Measurements from ENCODE around the gene NOXA1. TPM values are rescaled to one million over a fixed set of nuclear protein-coding genes. Genes with fewer than 3 reads are reported as not detected.
"Not testable (repeated sequence)": the region's sequence is repeated elsewhere in the genome, so short reads cannot be mapped to it uniquely, and the experiment has no call there.

The NOXA1 gene
- total RNA-seq, 2 donors from 2014 or later: 0.94 to 3.4 TPM

DNA sequence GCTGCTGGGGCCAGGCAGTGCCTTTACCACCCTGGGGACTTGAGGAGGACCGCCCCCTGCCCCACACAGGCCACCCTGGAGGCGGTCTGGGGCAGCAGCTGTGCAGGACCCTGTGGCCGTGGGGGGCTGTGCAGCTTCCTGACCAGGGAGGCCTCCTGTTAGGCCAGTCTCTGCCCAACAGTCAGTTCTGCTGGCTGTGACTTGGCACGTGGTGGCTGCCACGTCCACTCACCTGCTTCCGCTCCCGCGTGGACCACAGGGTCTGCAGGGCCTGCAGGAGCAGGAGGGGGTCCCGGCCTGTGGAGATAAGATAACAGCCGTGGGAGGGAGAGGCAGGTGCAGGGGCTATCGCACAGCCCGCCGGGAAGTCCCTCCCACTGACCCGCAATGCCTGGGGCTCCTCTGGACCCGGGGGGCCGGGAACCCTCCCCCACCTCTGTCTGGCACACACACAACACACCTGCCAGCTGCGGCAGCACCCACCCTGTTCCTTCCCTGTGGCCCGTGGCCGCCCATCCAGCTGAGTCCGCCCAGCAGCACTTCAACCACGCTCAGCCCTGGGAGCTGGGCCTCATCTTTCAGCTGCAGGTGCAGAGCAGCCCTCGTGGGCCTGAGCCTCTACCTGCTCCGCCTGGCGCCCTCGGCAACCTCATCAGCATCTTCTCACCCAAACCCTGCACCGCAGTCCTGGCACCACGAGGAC, 40.0 kb upstream of the NOXA1 start:
- H3K27ac ChIP-seq: no peak overlapping the region
- TF ChIP-seq, protein P1, sequence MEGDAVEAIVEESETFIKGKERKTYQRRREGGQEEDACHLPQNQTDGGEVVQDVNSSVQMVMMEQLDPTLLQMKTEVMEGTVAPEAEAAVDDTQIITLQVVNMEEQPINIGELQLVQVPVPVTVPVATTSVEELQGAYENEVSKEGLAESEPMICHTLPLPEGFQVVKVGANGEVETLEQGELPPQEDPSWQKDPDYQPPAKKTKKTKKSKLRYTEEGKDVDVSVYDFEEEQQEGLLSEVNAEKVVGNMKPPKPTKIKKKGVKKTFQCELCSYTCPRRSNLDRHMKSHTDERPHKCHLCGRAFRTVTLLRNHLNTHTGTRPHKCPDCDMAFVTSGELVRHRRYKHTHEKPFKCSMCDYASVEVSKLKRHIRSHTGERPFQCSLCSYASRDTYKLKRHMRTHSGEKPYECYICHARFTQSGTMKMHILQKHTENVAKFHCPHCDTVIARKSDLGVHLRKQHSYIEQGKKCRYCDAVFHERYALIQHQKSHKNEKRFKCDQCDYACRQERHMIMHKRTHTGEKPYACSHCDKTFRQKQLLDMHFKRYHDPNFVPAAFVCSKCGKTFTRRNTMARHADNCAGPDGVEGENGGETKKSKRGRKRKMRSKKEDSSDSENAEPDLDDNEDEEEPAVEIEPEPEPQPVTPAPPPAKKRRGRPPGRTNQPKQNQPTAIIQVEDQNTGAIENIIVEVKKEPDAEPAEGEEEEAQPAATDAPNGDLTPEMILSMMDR (IDR thresholded peaks at IDR 0.05): no peak
- no peak for DNase-seq (ENCODE audit: low spot score)
- no peak overlapping the region for H3K4me3 ChIP-seq
- no peaks in the 10 kb centered on the region for H3K27me3 ChIP-seq
- no peaks in the 10 kb centered on the region for H3K9me3 ChIP-seq
- H3K36me3 ChIP-seq: no peaks in the 10 kb centered on the region
- H3K4me1 ChIP-seq: peaks cover 0 to 13% of the 10 kb centered on the region in 2 donors

DNA sequence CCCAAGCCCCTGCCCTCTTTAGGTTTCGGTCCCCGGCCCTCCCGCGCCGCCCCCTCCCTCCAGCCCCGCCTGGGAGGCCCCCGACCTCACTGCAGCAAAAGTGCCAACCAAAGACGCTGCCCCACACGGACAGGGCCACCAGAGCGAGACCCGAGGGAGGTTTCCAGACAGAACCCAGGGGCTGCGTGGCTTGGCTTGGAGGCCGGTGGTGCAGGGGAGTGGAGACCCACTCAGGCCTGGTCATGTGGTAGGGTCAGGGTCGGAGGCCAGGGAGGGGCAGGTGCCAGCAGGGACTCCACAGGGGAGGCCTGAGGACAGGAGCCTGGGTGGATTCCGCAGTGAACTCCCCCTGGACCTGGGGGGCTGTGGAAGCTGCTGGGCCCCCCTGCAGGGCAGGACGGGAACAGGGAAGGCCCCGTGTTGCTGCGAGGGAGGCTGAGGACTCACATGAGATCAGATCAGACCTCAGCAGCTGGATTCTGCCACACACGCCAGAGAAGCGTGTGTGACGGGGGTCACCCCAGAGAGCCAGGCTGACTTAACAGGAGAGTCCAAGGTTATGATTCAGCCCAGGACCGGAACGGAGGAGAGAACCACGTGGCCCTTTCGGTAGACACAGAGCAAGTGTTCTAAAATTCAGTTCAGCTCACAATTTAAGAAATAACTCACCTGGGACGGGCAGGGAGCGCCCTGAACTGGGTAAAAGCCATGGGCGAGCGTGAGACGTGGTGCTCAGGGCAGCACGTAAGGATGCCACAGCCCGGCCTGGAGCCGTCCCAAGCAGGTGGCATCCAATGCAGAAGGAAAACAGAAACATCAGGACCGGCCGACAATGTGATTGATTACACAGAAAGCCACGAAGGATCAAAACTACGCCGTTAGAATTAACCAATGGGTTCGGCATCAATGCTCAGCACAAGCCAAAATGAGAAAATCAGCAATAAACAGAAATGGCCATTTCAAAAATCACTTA, 39.1 kb upstream of the NOXA1 start:
- no peak overlapping the region for H3K27ac ChIP-seq
- no peak overlapping the region for H3K4me3 ChIP-seq
- DNase-seq (ENCODE audit: low spot score): no peak
- H3K4me1 ChIP-seq: peaks cover 0 to 18% of the 10 kb centered on the region in 2 donors
- TF ChIP-seq, protein P1 (IDR thresholded peaks at IDR 0.05): no peak
- H3K9me3 ChIP-seq: no peaks in the 10 kb centered on the region
- H3K27me3 ChIP-seq: no peaks in the 10 kb centered on the region
- no peaks in the 10 kb centered on the region for H3K36me3 ChIP-seq

DNA sequence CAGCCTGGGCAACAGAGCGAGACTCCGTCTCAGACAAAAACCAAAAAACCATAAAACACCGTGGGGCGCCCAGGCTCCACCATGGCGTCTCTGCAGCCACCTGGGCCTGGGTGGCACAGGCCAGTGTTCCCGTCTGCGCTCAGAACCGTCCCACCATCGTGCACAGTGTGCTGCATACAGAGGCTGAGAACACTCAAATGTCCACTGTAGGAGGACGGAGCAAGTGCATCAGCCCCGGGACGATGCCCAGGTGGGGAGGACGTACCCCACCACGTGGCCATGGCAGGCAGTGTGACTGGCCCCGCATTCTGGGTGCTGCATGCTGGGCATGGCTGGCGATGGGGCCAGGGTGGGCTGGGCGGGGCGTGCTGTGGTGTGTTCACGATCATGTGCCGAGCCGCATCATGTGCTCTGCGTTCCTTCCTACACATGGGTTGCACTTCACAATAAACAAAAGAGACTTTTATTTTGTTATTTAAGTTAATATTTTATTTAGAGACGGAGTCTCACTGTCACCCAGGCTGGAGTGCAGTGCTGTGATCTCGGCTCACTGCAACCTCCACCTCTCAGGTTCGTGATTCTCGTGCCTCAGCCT, 38.0 kb upstream of the NOXA1 start:
- no peak for DNase-seq (ENCODE audit: low spot score)

DNA sequence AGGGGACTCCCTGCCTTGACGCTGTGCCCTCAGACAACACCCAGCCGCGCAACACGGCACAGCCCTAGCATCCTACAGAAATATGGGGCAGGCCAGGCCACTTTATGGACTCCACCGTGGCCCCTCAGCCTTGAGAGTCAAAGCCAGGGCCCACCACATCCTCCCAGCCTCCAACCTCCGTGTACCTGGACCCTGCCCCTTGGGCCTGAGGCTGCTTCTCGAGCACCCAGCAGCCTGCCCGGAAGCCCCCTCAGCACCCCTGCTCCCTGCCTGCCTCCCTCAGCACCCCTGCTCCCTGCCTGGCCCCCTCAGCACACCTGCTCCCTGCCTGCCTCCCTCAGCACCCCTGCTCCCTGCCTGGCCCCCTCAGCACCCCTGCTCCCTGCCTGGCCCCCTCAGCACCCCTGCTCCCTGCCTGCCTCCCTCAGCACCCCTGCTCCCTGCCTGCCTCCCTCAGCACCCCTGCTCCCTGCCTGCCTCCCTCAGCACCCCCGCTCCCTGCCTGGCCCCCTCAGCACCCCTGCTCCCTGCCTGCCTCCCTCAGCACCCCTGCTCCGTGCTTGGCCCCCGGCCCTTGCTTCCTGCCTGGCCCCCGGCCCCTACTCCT, 36.6 kb upstream of the NOXA1 start:
- peaks cover 0 to 18% of the 10 kb centered on the region in 2 donors for H3K4me1 ChIP-seq
- not testable (repeated sequence) for DNase-seq (ENCODE audit: low spot score); H3K27me3 ChIP-seq; H3K9me3 ChIP-seq; H3K36me3 ChIP-seq; H3K4me3 ChIP-seq
- peak overlapping the region; percentile 59 to 69 for H3K27ac ChIP-seq

More for the DNA sequence above, 38.0 kb upstream of the NOXA1 start:
- H3K36me3 ChIP-seq: no peaks in the 10 kb centered on the region
- no peaks in the 10 kb centered on the region for H3K9me3 ChIP-seq
- H3K4me1 ChIP-seq: peaks cover 0 to 18% of the 10 kb centered on the region in 2 donors
- H3K27me3 ChIP-seq: no peaks in the 10 kb centered on the region
- TF ChIP-seq, protein P1 (IDR thresholded peaks at IDR 0.05): no peak
- H3K27ac ChIP-seq: no peak overlapping the region
- no peak overlapping the region for H3K4me3 ChIP-seq

DNA sequence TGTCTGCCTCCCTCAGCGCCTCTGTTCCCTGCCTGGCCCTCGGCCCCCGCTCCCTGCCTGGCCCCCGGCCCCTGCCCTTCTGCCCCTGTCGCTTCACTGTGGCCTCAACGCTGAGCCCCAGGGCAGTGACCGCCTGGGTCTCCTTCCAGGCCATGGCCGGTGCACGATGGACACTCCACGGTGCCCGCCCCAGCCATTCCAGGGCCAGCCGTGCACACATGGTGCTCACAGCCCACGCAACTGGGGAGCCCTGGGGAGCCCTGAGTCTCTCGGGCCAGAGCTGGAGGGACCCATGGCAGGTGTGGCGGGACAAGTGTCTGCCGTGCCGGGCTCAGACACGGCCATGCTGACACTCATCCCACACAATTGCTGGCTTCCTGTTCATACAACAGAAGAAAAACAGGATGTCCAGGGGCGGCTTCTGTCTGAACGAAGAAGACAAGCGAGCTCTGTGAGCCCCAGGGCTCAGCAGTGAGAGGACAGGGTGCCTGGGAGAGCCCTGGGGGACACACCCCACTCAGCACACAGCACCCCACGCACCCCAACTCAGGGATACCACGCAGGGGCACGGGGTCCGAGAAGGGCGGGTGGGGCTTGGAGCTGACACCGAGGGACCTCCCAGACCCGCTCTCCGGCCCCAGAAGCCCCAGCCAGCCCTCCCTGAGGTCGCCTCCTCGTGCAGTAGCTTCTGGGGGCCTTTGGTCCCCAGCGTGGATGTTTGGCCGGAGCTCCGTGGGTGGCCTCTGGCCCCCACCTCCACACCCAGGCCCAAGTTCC, 35.9 kb upstream of the NOXA1 start:
- DNase-seq (ENCODE audit: low spot score): no peak
- H3K36me3 ChIP-seq: no peaks in the 10 kb centered on the region
- H3K4me3 ChIP-seq: no peak overlapping the region
- H3K4me1 ChIP-seq: peaks cover 0 to 18% of the 10 kb centered on the region in 2 donors
- no peaks in the 10 kb centered on the region for H3K27me3 ChIP-seq
- no peaks in the 10 kb centered on the region for H3K9me3 ChIP-seq
- TF ChIP-seq, protein P1 (IDR thresholded peaks at IDR 0.05): no peak
- peak overlapping the region; percentile 59 to 69 for H3K27ac ChIP-seq
